K562 (cell line): ENCODE results near the gene FGF1. TPM values are rescaled to one million over a fixed set of nuclear protein-coding genes. Genes with fewer than 3 reads are reported as not detected.

Experiments
- ATAC-seq: fragments of 200-7000 bp; cut with Tn5 transposase; 3 replicates; pipeline ENCODE4 v1.9.1; 2020; ENCODE audit warnings: moderate library complexity
- BruUV-seq: library from RNA; stranded (reverse); fragments of 400-500 nt; replicated peaks from 2 replicates; lab custom pipeline; 2021; lab: Mats Ljungman, UMichigan
- CTCF ChIA-PET: fragments of 300-600 bp; formaldehyde crosslinking; extraction: SDS; loops from one replicate; lab custom pipeline; 2021; ENCODE audit warnings: low intra/inter-chr PET ratio; lab: Yijun Ruan, JAX
- POLR2A ChIA-PET: fragments of 300-600, 350-650 bp; sonication (Branson Sonifier 250); formaldehyde crosslinking; extraction: SDS; loops from one replicate; lab custom pipeline; 2021; ENCODE audit warnings: antibody characterized with exemption, inconsistent platforms; lab: Yijun Ruan, JAX
- DNase-seq, 4 experiments: peaks; one replicate each; pipeline versions ENCODE4 v3.0.0 to v3.0.0-alpha.2; 2011 to 2018; ENCODE audit warnings: low spot score in 3 of 4, mixed read lengths in 3 of 4; ENCODE audit errors: extremely low read depth in 1 of 4
- FAIRE-seq: peaks from 2 replicates; lab custom pipeline; 2011; peaks lifted over from hg19 to GRCh38; lab: Jason Lieb, UNC
- H2AFZ ChIP-seq: 2 replicates; pipeline ENCODE4 v1.6.0; 2011; ENCODE audit warnings: low read depth, low read length, control low read depth, inconsistent platforms
- H3K27ac ChIP-seq: fragments of 200-600 bp; 3 replicates; pipeline ENCODE4 v1.8.0; 2011; ENCODE audit warnings: low read depth, mild to moderate bottlenecking, control low read depth, inconsistent platforms, low read length, moderate library complexity, mixed read lengths; ENCODE audit errors: extremely low read depth
- H3K27me3 ChIP-seq, 2 experiments: fragments of 300-600 bp in 1 of 2; 2 replicates in 1 of 2; 3 replicates in 1 of 2; pipeline versions ENCODE4 v1.6.0 to v1.8.0; 2011; ENCODE audit warnings: inconsistent platforms in 2 of 2, low read length in 2 of 2, mild to moderate bottlenecking in 1 of 2, mixed read lengths in 1 of 2, moderate library complexity in 1 of 2; ENCODE audit not compliant: control insufficient read depth in 2 of 2, insufficient read depth in 2 of 2
- H3K36me3 ChIP-seq: fragments of 300-600 bp; 3 replicates; pipeline ENCODE4 v1.8.0; 2011; ENCODE audit warnings: mild to moderate bottlenecking, low read length, inconsistent platforms; ENCODE audit not compliant: control insufficient read depth, insufficient read depth
- H3K4me1 ChIP-seq, 2 experiments: fragments of 200-600 bp in 1 of 2; replicated peaks in 1 of 2; 2 replicates in 1 of 2; 3 replicates in 1 of 2; pipeline versions ENCODE4 v1.5.1 to v1.8.0; 2011; ENCODE audit warnings: inconsistent platforms in 2 of 2, low read length in 2 of 2, mild to moderate bottlenecking in 1 of 2, mixed read lengths in 1 of 2, moderate library complexity in 1 of 2; ENCODE audit not compliant: control insufficient read depth in 2 of 2, insufficient read depth in 2 of 2
- H3K4me2 ChIP-seq: 2 replicates; pipeline ENCODE4 v1.6.1; 2011; ENCODE audit warnings: low read length, control low read depth, inconsistent platforms, mixed read lengths; ENCODE audit not compliant: insufficient read depth
- H3K4me3 ChIP-seq: fragments of 200-600 bp; sonication (generic), shearing (Covaris generic); 2 replicates; pipeline ENCODE4 v1.5.1; 2016; ENCODE audit warnings: control low read depth, inconsistent platforms
- H3K79me2 ChIP-seq: fragments of 200-600 bp; 3 replicates; pipeline ENCODE4 v1.8.0; 2011; ENCODE audit warnings: low read length, inconsistent platforms; ENCODE audit not compliant: control insufficient read depth, insufficient read depth
- H3K9ac ChIP-seq, 2 experiments: 2 replicates each; pipeline versions ENCODE4 v1.6.0 to v1.6.1; 2011; ENCODE audit warnings: low read depth in 2 of 2, low read length in 2 of 2, control low read depth in 1 of 2, inconsistent platforms in 1 of 2, mild to moderate bottlenecking in 1 of 2, mixed read lengths in 1 of 2; ENCODE audit not compliant: insufficient read depth in 1 of 2
- H3K9me1 ChIP-seq: one replicate; pipeline ENCODE4 v1.6.0; 2011; ENCODE audit warnings: inconsistent platforms, mild to moderate bottlenecking, low read length, moderate library complexity; ENCODE audit not compliant: control insufficient read depth, insufficient read depth
- H3K9me3 ChIP-seq: replicated peaks from 2 replicates; pipeline ENCODE4 v1.5.1; 2011; ENCODE audit warnings: low read depth, low read length, inconsistent platforms; ENCODE audit not compliant: control insufficient read depth, insufficient read depth
- H4K20me1 ChIP-seq: replicated peaks from 2 replicates; pipeline ENCODE4 v1.6.1; 2011; ENCODE audit warnings: low read length, inconsistent platforms, mixed read lengths; ENCODE audit not compliant: control insufficient read depth, insufficient read depth
- BHLHE40 ChIP-seq: IDR thresholded peaks from 2 replicates; pipeline ENCODE4 v1.6.1; 2011; ENCODE audit warnings: low read length, improper control_type of control experiment
- FOXA3 ChIP-seq, 2 experiments: fragments of 450-650 bp in 1 of 2; sonication (generic) in 1 of 2; formaldehyde crosslinking; IDR thresholded peaks in 1 of 2; conservative IDR thresholded peaks in 1 of 2; 2 replicates each; pipeline versions ENCODE4 v1.4.0 to v1.8.0; 2020 to 2022; ENCODE audit warnings: mild to moderate bottlenecking in 2 of 2, missing genetic modification reagents in 1 of 2
- HDAC8 ChIP-seq: fragments of 450-650 bp; IDR thresholded peaks from 2 replicates; pipeline ENCODE4 v1.6.1; 2016; ENCODE audit warnings: mild to moderate bottlenecking, missing genetic modification characterization, moderate library complexity, missing compliant biosample characterization
- KLF10 ChIP-seq: fragments of 250-450 bp; sonication (Bioruptor Pico); IDR thresholded peaks from 2 replicates; pipeline ENCODE4 v1.6.1; 2021; ENCODE audit warnings: matching md5 sums
- NBN ChIP-seq: fragments of 450-650 bp; IDR thresholded peaks from 2 replicates; pipeline ENCODE4 v1.6.1; 2016; ENCODE audit warnings: low read depth, mild to moderate bottlenecking
- NELFE ChIP-seq: IDR thresholded peaks from 2 replicates; pipeline ENCODE4 v1.6.1; 2011; ENCODE audit warnings: mild to moderate bottlenecking; ENCODE audit not compliant: insufficient read depth, insufficient read length
- ZBTB1 ChIP-seq: sonication (generic); formaldehyde crosslinking; IDR thresholded peaks from 2 replicates; pipeline ENCODE4 v1.8.1; 2023; ENCODE audit warnings: missing genetic modification reagents, low read depth, mild to moderate bottlenecking, borderline replicate concordance
- ZNF175 ChIP-seq: fragments of 200-800 bp; sonication (Bioruptor generic); IDR thresholded peaks from 2 replicates; pipeline ENCODE4 v1.6.1; 2016; ENCODE audit warnings: low read depth, mild to moderate bottlenecking, missing genetic modification characterization, missing compliant biosample characterization
- ZNF3 ChIP-seq: fragments of 250-450 bp; sonication (Bioruptor Pico); IDR thresholded peaks from 2 replicates; pipeline ENCODE4 v1.5.0; 2021; ENCODE audit warnings: mild to moderate bottlenecking, moderate library complexity
- WGBS: fragments of 100-300 bp; shearing (Covaris generic); methylation state at CpG from one replicate; pipeline ENCODE4 v1.1.6; 2016; ENCODE audit warnings: low coverage, mixed read lengths; ENCODE audit not compliant: insufficient coverage; ENCODE audit errors: missing lambda C conversion rate; 5-methylcytosine and 5-hydroxymethylcytosine counted together
- in situ Hi-C: fragments of 300-500 bp; cut with MboI; formaldehyde crosslinking; loops from 4 replicates; pipeline ENCODE4 v1.15.0; 2018; ENCODE audit warnings: inconsistent platforms, mixed read lengths
- intact Hi-C: fragments of 100-400 bp; cut with micrococcal nuclease; formaldehyde crosslinking; loops from 2 replicates; pipeline ENCODE4 v1.14.2; 2022
- polyA plus RNA-seq, 8 experiments: library from polyadenylated mRNA; depleted of rRNA in 4 of 8; stranded (reverse) in 5 of 8; unstranded in 3 of 8; fragments of >200 nt; fragmentation: Nextera tagmentation in 2 of 8; fragmentation: Illumina TruSeq in 1 of 8; extraction: Ambion mirVana in 2 of 8; extraction: Trizol in 1 of 8; gene quantifications; 2 replicates each; pipeline versions ENCODE4 v1.2.1 to v1.2.3, GENCODE V29; 2011 to 2014; ENCODE audit warnings: inconsistent platforms in 1 of 8, missing spikeins in 1 of 8
- total RNA-seq, 7 experiments: library from RNA; depleted of rRNA in 6 of 7; stranded (reverse); fragments of >200 nt in 6 of 7; fragmentation: Illumina TruSeq in 2 of 7; extraction: Trizol in 2 of 7; gene quantifications; 2 replicates each; pipeline versions ENCODE4 v1.2.1 to v1.2.3, GENCODE V29; 2011 to 2021; ENCODE audit warnings: low replicate concordance in 1 of 7

The FGF1 gene
- total and polyA plus RNA-seq, 9 of the 15 experiments (the other 6 are each of a cell fraction or from before 2014, with no cell fraction given): not detected

GRCh38 chr5:142658278-142658677 lies 27.6 kb downstream of the FGF1 start:
- WGBS: 0% methylated on average over 2 of the region's 2 CpGs
- H2AFZ ChIP-seq: no peak overlapping the region
- no peak overlapping the region for H3K9ac ChIP-seq
- DNase-seq (no peak), FAIRE-seq (no peak), ATAC-seq (no peak)
- H3K4me2 ChIP-seq: no peak overlapping the region
- POLR2A ChIA-PET: no interaction called here
- intact Hi-C loops: no loop called here
- peaks cover 11 to 39% of the 10 kb centered on the region in 2 experiments; a peak in 4 of 5 replicates for H3K27me3 ChIP-seq
- CTCF ChIA-PET: interaction anchor here (1.0 kb wide), 1 partner anchor 41 kb away, joined by 6 read pairs; no protein-coding TSS in a partner anchor
- no TSS peak for BruUV-seq
- no peak for TF ChIP-seq FOXA3 (CRISPR knock-in tag; conservative IDR thresholded peaks at IDR 0.05 in 1 of 2, IDR thresholded peaks at IDR 0.05 in 1 of 2)
- TF ChIP-seq KLF10 (CRISPR knock-in tag): no peak
- TF ChIP-seq ZNF3: peak; percentile 60; the same call in 1 of the 2 replicates
- no peak for TF ChIP-seq ZNF175 (CRISPR knock-in tag)
- no peak for TF ChIP-seq NBN
- H3K9me3 ChIP-seq: no peaks in the 10 kb centered on the region
- H3K27ac ChIP-seq: no peak overlapping the region
- no peaks in the 10 kb centered on the region for H3K36me3 ChIP-seq
- in situ Hi-C loops: no loop called here
- no peak overlapping the region for H3K4me3 ChIP-seq
- H3K4me1 ChIP-seq: no peaks in the 10 kb centered on the region
- H3K9me1 ChIP-seq: no peaks in the 10 kb centered on the region
- H3K79me2 ChIP-seq: no peaks in the 10 kb centered on the region
- H4K20me1 ChIP-seq: no peaks in the 10 kb centered on the region; the same call in 1 of the 2 replicates

GRCh38 chr5:142657446-142657845 lies 28.4 kb downstream of the FGF1 start:
- no peaks in the 10 kb centered on the region for H3K9me3 ChIP-seq
- no peak for FAIRE-seq
- no peaks in the 10 kb centered on the region for H3K36me3 ChIP-seq
- H3K4me1 ChIP-seq: no peaks in the 10 kb centered on the region
- H3K27ac ChIP-seq: no peak overlapping the region
- no TSS peak for BruUV-seq
- no peak overlapping the region for H3K4me3 ChIP-seq
- no peaks in the 10 kb centered on the region for H3K79me2 ChIP-seq
- H3K4me2 ChIP-seq: no peak overlapping the region
- no peak overlapping the region for H2AFZ ChIP-seq
- ATAC-seq: no peak
- ChIA-PET CTCF (no interaction called here), POLR2A (no interaction called here)
- intact Hi-C loops (no loop called here), in situ Hi-C loops (no loop called here)
- no peak for DNase-seq
- no peak for TF ChIP-seq HDAC8 (tag)
- no peak for TF ChIP-seq NELFE
- TF ChIP-seq BHLHE40: no peak
- TF ChIP-seq ZBTB1 (CRISPR knock-in tag): no peak
- no peaks in the 10 kb centered on the region for H3K9me1 ChIP-seq
- no peaks in the 10 kb centered on the region; the same call in 1 of the 2 replicates for H4K20me1 ChIP-seq
- WGBS: 3% methylated on average over 8 of the region's 8 CpGs
- peaks cover 14 to 47% of the 10 kb centered on the region in 2 experiments; a peak in 4 of 5 replicates for H3K27me3 ChIP-seq
- no peak overlapping the region for H3K9ac ChIP-seq
